Superior temporal gyrus (tissue), 1 donor: ENCODE results near the gene SYNGR3.
"Not testable (repeated sequence)": the region's sequence is repeated elsewhere in the genome, so short reads cannot be mapped to it uniquely, and the experiment has no call there.

Experiments
- DNase-seq: peaks from one replicate; pipeline ENCODE4 v3.0.0-alpha.2; 2016; ENCODE audit errors: extremely low spot score

Gene SYNGR3

DNA sequence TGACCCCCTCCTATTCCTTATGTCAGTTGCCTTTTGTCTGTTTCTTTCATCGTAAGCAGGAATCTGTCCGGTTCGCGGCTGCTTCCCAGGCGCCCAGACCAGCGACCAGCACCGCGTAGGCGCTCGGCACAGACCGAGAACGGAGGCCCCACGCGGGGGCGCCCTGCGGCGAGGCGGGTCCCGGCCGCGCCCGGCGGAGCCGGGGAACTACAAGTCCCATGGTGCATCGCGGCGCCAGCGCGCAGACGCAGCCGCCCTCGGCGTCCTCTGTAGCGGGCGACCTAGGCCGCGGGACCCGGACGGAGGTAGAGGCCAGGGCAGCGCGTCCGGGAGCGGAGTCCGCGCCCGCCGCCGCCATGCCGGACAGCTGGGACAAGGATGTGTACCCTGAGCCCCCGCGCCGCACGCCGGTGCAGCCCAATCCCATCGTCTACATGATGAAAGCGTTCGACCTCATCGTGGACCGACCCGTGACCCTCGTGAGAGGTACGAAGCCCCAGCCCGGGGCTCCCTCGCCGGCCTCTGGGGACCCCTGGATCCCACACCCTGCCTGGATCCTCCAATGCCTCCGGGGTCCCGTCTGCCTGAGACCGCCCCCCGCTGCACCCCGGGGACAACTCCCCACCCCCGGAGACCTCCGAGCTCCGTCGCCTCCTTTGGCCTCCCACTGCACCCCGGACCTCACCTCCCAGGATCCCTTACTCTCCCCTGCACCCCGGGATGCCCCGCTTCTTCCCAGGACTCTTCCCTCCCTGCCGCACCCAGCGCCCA is 30.3 kb upstream of the SYNGR3 start, which contains the start of gene NDUFB10:
Gene NDUFB10, plus strand, starts transcription at position 270 of the 771 bp plus-strand sequence. Its CDS starts 87 bp downstream, at position 357.
- peak; percentile 92 for DNase-seq

DNA sequence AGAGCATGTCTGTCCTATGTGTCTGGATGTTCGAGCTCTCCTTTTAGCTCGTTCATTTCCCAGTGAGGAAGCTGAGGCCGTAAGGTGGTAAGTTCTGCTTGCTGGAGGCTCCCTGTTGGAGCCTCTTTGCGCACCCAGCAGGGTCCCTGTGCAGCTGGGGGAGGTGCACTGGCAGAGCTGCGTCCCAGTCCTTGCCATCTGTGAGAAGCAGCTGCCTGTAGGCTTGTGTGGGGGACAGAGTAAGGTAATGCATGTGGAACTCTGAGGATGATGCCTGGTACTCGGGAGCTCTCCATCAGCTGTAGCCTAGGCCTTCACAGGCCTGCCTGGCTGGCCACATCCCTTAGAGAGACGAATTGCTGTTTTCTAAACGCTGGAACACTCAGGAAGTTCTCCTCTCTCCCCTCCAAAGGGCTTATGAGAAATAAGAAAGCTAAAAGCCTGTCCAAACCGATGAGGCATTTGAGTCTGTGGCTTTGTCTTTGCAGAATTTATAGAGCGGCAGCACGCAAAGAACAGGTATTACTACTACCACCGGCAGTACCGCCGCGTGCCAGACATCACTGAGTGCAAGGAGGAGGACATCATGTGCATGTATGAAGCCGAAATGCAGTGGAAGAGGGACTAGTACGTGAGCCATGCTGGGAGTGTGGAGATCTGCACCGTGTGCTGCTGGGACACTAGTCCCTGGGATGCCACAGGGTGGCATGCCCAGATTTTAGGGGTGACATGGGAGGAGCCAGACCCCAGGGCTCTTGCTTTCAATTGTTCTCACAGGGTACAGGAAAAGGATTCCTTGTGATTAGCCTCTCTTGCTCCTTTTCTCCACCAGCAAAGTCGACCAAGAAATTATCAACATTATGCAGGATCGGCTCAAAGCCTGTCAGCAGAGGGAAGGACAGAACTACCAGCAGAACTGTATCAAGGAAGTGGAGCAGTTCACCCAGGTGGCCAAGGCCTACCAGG is 28.8 kb upstream of the SYNGR3 start:
- DNase-seq, result no peak

DNA sequence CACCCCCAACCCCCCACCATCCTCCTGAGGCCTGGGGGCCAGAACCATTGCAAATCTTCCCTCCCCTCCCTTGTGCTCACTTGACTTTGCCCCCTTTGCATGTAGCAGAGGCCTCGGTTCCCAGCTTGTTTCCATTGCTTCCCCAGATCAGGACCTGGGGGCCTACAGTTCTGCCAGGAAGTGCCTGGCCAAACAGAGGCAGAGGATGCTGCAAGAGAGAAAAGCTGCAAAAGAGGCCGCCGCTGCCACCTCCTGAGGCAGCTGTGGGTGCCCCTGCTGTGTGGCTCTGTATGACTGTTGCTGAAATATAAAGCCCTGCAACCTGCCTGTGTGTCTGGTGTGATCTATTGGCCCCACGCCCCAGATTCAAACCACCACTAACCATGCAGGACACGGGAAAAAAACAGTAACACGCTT is 28.1 kb upstream of the SYNGR3 start:
- DNase-seq, result no peak

DNA sequence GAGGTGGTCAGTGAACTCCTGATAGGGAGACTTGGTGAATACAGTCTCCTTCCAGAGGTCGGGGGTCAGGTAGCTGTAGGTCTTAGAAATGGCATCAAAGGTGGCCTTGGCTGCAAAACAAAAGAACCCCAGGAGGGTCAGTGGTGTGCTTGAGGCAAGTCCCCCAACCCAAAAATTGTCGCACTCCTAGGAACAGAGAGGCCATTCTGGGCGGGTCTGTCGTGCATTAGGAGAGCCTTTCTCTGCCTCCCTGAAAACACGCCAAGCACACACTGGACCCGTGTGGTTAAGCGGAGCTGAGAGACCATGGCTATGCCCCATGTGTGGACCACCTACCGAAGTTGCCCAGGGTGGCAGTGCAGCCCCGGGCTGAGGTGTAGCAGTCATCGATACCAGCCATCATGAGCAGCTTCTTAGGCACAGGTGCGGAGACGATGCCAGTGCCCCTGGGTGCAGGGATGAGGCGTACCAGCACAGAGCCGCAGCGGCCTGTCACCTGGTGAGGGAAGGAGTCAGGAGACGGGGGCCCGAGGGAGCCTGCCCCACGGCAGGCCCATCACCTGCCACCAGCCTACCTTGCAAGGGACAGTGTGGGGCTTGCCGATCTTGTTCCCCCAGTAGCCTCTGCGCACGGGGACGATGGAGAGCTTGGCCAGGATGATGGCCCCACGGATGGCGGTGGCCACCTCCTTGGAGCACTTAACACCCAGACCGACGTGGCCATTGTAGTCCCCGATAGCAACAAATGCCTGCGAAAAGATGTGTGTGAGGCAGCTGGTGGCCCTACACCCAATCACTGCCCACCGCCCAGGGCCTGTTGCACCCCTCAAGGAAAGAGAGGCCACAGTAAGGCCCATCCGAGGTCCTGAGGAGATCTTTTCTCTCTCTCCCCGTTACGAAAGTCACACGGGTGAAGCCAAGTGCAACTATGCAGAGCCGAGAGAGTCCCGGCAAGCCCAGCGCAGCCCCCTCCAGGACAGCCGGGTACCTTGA is 27.3 kb upstream of the SYNGR3 start:
- DNase-seq, result not testable (repeated sequence)

DNA sequence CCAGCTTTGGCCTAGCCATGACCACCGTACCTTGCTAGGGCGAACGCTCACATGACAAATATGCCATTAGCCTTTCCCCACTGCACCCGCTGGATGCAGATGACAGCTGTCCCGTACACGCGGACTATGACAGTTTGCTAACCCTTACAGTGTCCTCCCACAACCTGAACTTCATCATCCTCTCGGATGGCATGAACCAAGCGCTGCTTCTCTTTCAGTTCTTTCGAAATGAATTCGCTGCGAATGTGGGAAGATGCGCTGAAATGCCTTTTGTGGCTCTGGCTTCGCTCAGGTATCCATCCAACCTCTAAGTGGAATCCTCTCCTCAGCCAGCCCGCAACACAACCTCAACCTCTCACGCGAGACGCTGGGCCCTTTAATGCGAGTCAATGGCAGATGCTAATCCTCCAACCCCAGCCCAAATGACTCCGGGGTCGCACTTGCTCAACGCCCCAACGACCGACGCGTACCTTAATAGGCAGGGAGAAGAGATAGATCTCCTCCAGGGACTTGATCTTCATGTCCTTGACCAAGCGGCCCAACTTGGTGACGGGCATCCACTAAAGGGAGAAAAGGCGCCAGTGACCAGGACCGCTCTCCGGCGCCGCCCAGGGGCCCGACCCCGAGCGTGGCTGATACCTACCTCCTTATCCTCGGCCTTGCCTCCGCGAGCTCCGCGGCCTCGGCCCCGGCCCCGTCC is 25.8 kb upstream of the SYNGR3 start:
- DNase-seq, result peak; percentile 40

DNA sequence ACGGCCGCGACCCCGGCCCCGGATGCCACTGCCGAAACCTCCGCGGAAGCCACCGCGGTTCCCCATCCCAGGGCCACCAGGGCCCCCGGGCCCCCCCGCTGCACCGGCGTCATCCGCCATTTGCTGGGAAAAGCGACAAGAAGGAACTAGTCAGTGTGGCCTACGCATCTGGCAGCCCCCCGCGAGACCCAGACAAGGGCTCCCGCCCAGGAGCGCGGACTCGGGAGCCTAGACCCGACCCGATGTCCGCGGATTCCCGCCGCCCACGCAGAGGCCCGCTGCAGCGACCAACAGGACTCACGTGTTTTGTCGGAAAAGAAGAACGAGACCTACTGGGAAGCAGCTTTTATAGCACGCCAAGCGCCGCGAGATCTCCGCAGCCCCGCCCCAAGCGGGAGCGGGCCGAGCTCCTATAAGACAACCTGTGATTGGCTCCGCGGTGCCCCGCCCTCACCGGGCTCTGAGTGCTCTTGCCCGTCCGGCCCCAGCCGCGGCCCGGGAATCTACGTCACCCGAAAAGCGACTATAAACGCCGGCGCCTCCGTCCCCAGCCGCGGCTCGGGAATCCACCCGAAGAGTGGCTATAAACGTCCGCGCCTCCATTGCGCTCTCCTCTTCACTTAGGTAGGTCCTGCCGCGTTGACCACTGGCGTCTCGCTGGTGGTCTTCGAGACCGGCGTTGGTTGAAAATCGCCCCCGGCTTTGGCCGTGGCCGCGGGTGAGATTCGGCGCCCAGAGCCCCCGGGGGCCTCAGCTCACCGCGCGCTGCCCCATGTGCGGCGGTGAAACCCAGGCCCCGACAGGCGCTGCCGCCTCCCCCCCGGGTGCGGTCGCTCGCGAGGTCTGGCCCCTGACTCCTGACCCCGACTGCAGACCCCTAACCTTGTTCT is 25.0 kb upstream of the SYNGR3 start, which contains the start of gene RPS2:
Gene RPS2, minus strand, starts transcription at position 321 of the 890 bp plus-strand sequence. Its CDS starts 201 bp downstream, at position 120.
- DNase-seq, result peak; percentile 99

DNA sequence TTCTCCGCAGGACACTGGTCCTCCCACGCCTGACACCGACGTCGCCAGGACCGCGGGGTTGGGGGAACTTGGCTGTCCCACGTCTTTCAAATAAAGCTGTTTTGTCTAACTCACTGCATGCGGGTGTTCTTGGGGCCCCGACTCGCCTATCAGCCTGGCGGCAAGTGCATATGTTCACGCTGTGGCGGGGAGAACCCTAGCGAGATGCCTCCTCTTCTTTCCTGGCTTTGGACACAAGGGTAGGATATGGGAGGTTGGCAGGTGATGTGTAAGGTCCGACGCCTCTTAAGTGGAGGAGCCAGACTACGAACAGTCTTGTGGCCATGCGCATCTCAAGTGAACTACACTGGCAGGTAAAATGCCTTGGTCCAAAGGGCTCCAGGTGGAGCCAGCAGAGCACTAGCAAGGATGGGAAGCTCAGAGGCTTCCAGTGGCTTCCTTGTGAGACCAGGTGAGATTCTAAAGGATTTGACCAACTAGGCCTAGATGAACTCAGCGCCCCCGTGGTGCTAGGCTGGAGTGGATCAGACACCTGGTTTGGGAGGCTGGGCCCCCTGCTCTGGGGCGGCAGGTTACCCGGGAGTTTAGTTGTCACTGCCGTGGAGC is 24.3 kb upstream of the SYNGR3 start:
- DNase-seq, result no peak

DNA sequence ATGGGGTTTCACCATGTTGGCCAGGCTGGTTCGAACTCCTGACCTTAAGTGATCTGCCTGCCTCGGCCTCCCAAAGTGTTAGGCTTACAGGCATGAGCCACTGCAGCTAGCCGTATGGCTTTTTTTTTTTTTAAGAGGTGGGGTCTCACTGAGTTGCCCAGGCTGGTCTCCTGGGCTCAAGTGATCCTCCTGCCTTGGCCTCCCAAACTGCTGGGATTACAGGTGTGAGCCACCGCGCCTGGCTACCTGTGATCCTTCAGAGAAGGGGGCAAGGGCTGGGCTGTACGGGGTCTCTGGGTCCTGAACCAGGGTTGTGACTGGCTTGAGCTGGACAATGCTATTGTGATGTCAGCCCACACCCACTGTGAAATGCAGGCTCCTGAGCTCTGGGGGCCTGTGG is 23.3 kb upstream of the SYNGR3 start, which contains the start of gene RNF151:
Gene RNF151, plus strand, starts transcription at position 397 of the 400 bp plus-strand sequence. CDS start 26 bp downstream, outside the sequence.
- DNase-seq, result no peak

DNA sequence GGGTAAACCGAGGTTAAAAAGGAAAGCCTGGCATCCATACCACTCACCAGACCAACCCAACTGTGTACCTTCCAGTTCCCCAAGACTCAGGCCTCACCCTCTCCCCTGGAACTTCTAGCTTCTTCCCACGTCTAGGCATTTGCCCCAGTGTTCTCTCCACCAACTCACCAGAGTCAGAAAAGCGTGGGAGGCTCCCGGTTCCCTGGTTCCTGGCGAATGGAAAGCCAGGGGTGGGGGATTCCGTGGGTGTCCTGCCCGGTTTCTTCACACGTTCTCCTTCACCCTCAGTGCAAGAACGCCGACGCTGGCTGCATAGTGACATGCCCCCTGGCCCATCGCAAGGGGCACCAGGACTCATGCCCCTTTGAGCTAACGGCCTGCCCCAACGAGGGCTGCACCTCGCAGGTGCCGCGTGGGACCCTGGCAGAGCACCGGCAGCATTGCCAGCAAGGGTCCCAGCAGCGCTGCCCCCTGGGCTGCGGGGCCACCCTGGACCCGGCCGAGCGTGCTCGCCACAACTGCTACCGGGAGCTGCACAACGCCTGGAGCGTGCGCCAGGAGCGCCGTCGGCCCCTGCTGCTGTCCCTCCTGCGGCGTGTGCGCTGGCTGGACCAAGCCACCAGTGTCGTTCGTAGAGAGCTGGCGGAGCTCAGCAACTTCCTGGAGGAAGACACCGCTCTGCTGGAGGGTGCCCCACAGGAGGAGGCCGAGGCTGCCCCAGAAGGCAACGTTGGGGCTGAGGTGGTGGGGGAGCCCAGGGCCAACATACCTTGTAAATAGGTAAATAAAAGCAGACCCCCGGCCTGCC is 21.4 kb upstream of the SYNGR3 start:
- no peak for DNase-seq

DNA sequence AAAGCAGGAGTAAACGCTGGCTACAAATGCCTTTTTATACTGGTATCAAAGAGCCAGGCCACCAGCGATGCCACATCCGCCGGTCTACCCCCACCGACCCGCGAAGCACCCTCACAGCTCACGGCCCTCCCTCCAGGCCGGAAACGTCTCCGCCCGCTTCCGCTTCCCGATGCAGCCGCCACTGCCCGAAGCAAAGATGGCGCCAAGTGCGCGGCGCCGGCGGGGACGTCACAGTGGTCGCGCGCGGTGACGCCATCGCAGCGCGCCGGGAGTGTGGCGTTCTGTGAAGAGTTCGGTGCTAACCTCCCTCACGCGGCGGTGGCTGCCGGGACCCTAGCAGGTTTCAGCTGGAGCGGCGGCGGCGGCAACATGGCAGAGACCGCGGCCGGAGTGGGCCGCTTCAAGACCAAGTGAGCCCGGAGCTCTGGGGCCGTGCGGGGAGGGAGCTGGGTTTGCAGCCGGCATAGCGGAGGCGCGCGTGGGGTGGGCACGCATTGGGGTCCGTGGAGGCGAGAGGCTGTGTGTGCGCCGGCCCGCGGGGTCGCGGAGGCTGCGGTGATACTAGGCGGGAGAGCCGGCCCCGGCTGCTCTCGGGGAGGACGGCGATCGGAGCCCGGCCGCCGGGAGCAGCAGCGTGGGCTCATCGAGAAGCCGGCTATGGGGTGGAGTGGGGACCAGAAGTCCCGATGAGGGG is 17.8 kb upstream of the SYNGR3 start, which contains the start of gene TBL3:
Gene TBL3, plus strand, starts transcription at position 258 of the 694 bp plus-strand sequence. Its CDS starts 112 bp downstream, at position 370.
- DNase-seq, result peak; percentile 94

DNA sequence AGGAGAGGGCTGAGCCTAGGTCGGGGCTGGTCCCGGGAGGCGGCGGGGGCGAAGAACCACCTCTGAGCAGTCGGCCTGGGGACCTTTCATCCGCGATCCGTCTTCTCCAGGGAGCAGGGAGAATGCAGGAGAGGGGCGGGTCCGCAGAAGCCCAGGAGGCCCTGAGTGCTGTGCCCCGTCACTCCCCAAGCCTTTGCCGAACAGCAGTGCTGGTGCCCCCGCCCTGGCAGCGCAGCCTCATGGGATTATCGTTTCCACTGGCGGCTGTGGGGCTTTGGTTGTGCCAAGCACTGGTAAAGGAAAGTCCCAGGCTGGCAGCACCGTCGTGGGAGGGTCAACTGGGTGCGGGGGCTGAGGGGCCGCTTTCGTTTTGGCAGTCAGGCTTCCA is 17.3 kb upstream of the SYNGR3 start:
- no peak for DNase-seq

DNA sequence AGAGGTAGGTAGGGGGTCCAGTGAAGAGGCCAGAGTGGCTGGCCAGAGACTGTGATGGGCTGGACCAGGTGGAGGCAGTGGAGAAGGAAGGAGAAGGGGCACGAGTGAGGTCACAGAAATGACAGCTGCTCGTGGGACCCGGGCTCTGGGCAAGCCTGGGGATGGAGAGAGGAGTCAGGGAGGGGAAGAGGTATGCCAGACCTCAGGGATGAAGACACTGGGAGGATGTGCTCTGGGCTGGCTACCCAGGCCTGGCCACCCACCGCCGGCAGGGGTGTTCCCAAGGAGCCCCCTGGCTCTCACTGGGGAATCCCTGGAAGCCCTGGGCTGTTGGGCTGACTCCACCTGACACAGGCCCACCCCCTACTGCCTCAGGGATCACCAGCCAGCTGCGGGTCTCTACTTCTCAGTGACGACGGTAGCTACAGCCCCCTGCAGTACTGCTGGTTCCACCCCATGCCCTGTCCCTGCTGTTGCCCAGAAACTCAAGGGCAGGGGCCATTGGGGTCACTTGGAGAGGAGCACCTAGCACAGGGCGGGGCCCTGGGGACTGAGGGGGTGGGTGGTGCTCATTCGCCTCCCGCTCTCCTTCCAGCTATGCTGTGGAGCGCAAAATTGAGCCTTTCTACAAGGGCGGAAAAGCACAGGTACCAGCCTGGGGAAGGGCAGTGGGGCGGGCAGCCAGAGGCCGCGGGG is 16.2 kb upstream of the SYNGR3 start:
- DNase-seq, result no peak

DNA sequence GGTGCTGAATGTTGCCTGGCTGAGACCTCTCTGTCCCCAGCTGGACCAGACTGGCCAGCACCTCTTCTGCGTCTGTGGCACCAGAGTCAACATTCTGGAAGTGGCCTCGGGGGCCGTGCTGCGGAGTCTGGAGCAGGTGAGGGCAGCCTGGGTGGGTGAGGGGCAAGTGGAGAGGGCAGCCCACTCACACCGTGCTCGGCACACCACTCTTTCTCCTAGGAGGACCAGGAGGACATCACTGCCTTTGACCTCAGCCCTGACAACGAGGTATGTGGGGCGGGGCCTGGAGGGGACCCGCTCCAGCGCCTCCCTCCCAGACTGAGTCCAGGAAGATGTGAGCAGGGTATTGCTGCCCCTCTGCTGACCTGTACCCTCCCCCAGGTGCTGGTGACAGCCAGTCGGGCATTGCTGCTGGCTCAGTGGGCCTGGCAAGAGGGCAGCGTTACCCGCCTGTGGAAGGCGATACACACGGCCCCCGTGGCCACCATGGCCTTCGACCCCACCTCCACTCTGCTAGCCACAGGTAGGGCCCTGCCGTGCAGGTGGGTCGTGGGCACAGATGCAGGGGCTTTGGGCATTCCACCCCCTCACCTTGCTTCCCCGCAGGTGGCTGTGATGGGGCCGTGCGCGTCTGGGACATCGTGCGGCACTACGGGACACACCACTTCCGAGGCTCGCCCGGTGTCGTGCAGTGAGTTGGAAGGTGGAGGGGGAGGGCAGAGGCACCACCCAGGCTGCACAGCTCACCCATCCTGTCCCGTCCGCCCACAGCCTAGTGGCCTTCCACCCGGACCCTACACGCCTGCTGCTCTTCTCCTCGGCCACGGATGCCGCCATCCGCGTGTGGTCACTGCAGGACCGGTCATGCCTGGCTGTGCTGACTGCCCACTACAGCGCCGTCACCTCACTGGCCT is 15.4 kb upstream of the SYNGR3 start:
- no peak for DNase-seq

DNA sequence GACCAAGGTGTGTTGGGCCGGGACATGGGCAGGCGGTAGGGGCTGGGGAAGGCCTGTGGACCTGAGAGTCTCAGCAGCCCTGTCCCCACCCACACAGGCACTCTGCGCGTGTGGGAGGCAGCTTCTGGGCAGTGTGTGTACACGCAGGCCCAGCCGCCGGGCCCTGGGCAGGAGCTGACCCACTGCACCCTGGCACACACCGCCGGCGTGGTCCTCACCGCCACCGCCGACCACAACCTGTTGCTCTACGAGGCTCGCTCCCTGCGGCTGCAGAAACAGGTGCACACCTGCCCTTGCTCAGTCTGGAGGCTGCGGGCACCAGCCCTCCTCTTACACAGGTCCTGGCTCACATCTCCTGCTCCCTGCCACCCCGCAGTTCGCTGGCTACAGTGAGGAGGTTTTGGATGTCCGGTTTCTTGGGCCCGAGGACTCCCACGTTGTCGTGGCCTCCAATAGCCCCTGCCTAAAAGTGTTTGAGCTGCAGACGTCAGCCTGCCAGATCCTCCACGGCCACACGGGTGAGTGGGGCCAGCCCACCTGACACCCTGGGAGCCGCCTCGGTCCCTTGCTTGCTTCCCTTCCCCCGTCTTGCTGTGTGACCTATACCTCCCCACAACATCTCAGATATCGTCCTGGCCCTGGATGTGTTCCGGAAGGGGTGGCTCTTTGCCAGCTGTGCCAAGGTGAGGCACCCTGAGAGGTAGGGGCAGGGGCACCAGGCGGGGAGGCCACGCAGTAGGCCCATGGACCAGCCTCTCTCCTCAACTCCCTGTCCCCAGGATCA is 14.1 kb upstream of the SYNGR3 start:
- no peak for DNase-seq

DNA sequence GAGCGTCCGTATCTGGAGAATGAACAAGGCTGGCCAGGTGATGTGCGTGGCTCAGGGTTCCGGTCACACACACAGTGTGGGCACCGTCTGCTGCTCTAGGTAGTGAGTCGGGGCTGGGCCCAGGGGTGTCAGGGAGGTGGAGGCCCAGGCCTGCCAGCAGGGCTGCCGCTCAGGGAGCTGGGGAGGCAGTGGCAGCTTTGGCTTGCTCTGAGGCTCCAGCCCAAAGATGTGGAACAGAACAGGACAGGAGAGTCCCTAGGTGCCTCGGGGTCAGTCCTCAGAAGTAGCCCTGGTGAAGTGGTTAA is 13.6 kb upstream of the SYNGR3 start:
- no peak for DNase-seq
